Heart left ventricle (tissue), 16 donors: ENCODE results near the gene KCNAB2. TPM values are rescaled to one million over a fixed set of nuclear protein-coding genes. Genes with fewer than 3 reads are reported as not detected.
"Not testable (repeated sequence)": the region's sequence is repeated elsewhere in the genome, so short reads cannot be mapped to it uniquely, and the experiment has no call there.

Experiments used
- ATAC-seq, 4 donors: fragments of 200-7000 bp; cut with Tn5 transposase; one replicate each; pipeline ENCODE4 v1.9.1; 2020 to 2022; ENCODE audit warnings: moderate library complexity in 4 of 4, mild to moderate bottlenecking in 3 of 4, moderate number of reproducible peaks in 1 of 4
- DNase-seq, 5 donors: peaks; one replicate each; pipeline ENCODE4 v3.0.0-alpha.2; 2020
- H3K27ac ChIP-seq, 12 donors: fragments of 200-600 bp; sonication (generic) in 4 of 12; one replicate each; pipeline versions ENCODE4 v1.5.0 to v1.8.0; 2016 to 2022; ENCODE audit warnings: mild to moderate bottlenecking in 2 of 12
- H3K27me3 ChIP-seq, 9 donors: fragments of 200-600 bp; sonication (generic) in 2 of 9; one replicate each; pipeline versions ENCODE4 v1.5.1 to v1.8.0; 2016 to 2022; ENCODE audit warnings: mild to moderate bottlenecking in 3 of 9
- H3K36me3 ChIP-seq, 9 donors: fragments of 200-600 bp; sonication (generic) in 2 of 9; one replicate each; pipeline versions ENCODE4 v1.5.0 to v1.8.0; 2018 to 2022; ENCODE audit warnings: mild to moderate bottlenecking in 2 of 9
- H3K4me1 ChIP-seq, 12 donors: fragments of 200-600 bp; sonication (generic) in 4 of 12; one replicate each; pipeline versions ENCODE4 v1.5.0 to v1.8.0; 2016 to 2022; ENCODE audit warnings: mild to moderate bottlenecking in 3 of 12
- H3K4me3 ChIP-seq, 12 donors: fragments of 200-600 bp; sonication (generic) in 4 of 12; one replicate each; pipeline versions ENCODE4 v1.5.0 to v1.8.0; 2017 to 2022; ENCODE audit warnings: mild to moderate bottlenecking in 9 of 12, moderate library complexity in 4 of 12
- H3K9me3 ChIP-seq, 12 donors: fragments of 200-600 bp; sonication (generic) in 4 of 12; one replicate each; pipeline versions ENCODE4 v1.5.0 to v1.8.0; 2016 to 2022; ENCODE audit warnings: mild to moderate bottlenecking in 1 of 12
- POLR2A ChIP-seq, 2 donors: fragments of 450-650 bp; IDR thresholded peaks; one replicate each; pipeline ENCODE4 v1.6.1; 2017; ENCODE audit warnings: antibody characterized with exemption in 2 of 2, mild to moderate bottlenecking in 2 of 2, moderate library complexity in 2 of 2
- WGBS, 4 donors: extraction: QIAGEN DNeasy Blood & Tissue Kit in 2 of 4; methylation state at CpG; one replicate each; pipeline versions ENCODE4 v1.1.5 to v1.1.7; 2013 to 2018; 5-methylcytosine and 5-hydroxymethylcytosine counted together
- intact Hi-C, 10 donors: fragments of 100-400 bp; cut with DNase I; formaldehyde crosslinking; loops; one replicate each; pipeline versions ENCODE4 v1.11.1 to v1.14.2; 2022
- polyA plus RNA-seq, 2 donors: library from polyadenylated mRNA; stranded (reverse); fragments of 200-250 nt; gene quantifications; one replicate each; pipeline ENCODE4 v1.2.3, GENCODE V29; 2013
- total RNA-seq, 9 donors: library from RNA; depleted of rRNA in 2 of 9; stranded (reverse); fragments of >200 nt in 2 of 9; fragmentation: NEBNext Ultra II Directional in 3 of 9; extraction: Animal tissue kit (Norgen Biotek cat#: 25700) in 3 of 9; gene quantifications; one replicate each; pipeline versions ENCODE4 v1.1.0 to v1.2.4, GENCODE V29; 2016 to 2023
- TF ChIP-seq, protein P1 (sequence below), 12 donors: fragments of 200-600 bp; sonication (generic) in 4 of 12; IDR thresholded peaks; one replicate each; pipeline versions ENCODE4 v1.5.0 to v1.8.0; 2018 to 2022; ENCODE audit warnings: antibody characterized with exemption in 12 of 12, mild to moderate bottlenecking in 5 of 12
- donor health status: ischemic (EF 13 %, LVEDD 7.1; RV severe dilation, severe dysfunction).
- donor health status: healthy with polysubstance abuse.
- donor health status: DM: no; HTN: yes; CAD: no.
- donor health status: DM: no; HTN: no; CAD: no.
- donor health status: ischemic (EF 25% LVEDD 6.9; RV normal size, moderate dysfunction).
- donor health status: ischemic (EF 25% LVEDD 5.7; RV mildly dilated, moderate dysfunction).
- donor health status: healthy.
- donor health status: DM: yes; HTN: yes; CAD: no.
- donor health status: ischemic (EF 35%, LVEDD 5.7; RV mildly dilated, moderate dysfunction).
- donor health status: nonischemic (EF 11% LVEDD 7.7; RV severe dilation, severe dysfunction).
- donor health status: DM: yes; HTN: yes; CAD: no.
- donor health status: PGD.
- donor health status: ischemic (EF 29% LVEDD 5.4; RV normal size, mild dysfunction).
- donor health status: nonischemic (EF 23%, LVEDD 6.1; RV moderate dilation, normal function).

KCNAB2 gene
- total and polyA plus RNA-seq, 11 donors: 10.7 to 51.4 (median 27.2) TPM

DNA sequence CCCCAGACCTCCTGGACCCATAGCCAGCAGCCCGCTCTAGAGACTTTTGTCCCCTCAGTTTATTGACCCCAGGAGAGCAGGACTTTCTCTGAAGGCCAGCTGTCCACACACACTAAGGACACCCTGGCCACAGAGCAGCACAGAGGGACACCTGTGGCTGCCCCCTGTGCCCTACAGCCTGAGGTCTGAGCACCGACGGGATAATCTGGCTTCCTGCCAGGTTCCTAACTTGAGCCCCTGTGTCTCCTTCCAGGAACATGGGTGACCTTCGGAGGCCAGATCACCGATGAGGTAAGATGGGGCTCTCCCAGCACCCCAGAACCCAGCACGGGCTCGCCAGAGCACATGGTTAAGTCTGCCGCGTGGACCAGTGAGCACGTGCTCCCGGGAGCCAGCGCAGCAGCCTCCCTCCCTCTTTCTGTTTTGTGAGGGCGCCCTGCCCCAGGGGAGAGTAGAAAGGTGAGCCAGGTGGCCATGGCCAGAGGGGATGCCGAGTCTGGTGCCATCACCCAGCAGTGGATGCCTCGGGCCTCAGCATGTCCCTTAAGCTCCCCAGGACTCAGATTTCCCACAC is 27.9 kb downstream of the KCNAB2 start:
- Histone ChIP-seq H3K27ac (no peak overlapping the region), H3K4me1 (no peaks in the 10 kb centered on the region), H3K9me3 (no peaks in the 10 kb centered on the region), H3K4me3 (no peak overlapping the region), H3K27me3 (no peaks in the 10 kb centered on the region), H3K36me3 (peaks cover 0 to 34% (median 0%) of the 10 kb centered on the region in 9 donors)
- no peak for DNase-seq
- intact Hi-C loops: no loop called here
- no peak for ATAC-seq
- TF ChIP-seq, protein P1, sequence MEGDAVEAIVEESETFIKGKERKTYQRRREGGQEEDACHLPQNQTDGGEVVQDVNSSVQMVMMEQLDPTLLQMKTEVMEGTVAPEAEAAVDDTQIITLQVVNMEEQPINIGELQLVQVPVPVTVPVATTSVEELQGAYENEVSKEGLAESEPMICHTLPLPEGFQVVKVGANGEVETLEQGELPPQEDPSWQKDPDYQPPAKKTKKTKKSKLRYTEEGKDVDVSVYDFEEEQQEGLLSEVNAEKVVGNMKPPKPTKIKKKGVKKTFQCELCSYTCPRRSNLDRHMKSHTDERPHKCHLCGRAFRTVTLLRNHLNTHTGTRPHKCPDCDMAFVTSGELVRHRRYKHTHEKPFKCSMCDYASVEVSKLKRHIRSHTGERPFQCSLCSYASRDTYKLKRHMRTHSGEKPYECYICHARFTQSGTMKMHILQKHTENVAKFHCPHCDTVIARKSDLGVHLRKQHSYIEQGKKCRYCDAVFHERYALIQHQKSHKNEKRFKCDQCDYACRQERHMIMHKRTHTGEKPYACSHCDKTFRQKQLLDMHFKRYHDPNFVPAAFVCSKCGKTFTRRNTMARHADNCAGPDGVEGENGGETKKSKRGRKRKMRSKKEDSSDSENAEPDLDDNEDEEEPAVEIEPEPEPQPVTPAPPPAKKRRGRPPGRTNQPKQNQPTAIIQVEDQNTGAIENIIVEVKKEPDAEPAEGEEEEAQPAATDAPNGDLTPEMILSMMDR (IDR thresholded peaks at IDR 0.05): no peak
- TF ChIP-seq POLR2A (IDR thresholded peaks at IDR 0.05): no peak
- WGBS, 4 donors: 87 to 100% (median 91%) methylated on average over 7 to 15 of the region's 15 CpGs

DNA sequence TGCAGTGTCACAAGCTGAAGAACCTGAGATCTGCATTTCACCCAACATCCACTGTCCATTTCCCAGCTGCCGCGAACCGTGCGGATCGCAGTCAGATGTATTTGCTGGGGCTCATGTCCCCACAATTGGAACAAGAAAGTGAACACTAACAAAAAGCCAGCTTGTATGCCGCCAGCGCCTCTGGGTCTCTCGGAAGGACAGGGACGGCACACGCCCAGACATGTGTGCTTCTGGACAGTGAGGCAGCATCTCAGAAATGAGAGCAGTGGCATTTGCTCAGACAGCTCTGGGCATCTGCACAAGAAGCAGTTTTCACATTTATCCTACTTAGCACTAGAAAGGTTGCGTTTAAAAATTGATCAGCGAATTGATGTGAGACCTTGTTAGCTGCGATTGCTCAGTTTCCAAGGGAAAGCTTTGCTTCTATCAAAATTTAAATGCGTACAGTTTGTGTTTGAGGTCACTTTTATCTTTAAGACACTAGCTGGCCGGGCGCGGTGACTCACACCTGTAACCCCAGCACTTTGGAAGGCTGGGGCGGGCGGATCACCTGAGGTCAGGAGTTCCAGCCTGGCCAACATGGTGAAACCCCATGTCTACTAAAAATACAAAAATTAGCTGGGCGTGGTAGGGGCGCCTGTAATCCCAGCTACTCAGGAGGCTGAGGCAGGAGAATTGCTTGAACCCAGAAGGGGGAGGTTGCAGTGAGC is 28.7 kb downstream of the KCNAB2 start:
- DNase-seq (no peak), ATAC-seq (no peak)
- WGBS, 4 donors: 94 to 97% (median 95%) methylated on average over 21 of the region's 21 CpGs
- Histone ChIP-seq H3K27ac (no peak overlapping the region), H3K4me3 (no peak overlapping the region), H3K4me1 (no peaks in the 10 kb centered on the region), H3K36me3 (peaks cover 0 to 34% (median 0%) of the 10 kb centered on the region in 9 donors), H3K9me3 (no peaks in the 10 kb centered on the region), H3K27me3 (no peaks in the 10 kb centered on the region)
- TF ChIP-seq, protein P1 (IDR thresholded peaks at IDR 0.05): no peak
- no peak for TF ChIP-seq POLR2A (IDR thresholded peaks at IDR 0.05)
- intact Hi-C loops: no loop called here

DNA sequence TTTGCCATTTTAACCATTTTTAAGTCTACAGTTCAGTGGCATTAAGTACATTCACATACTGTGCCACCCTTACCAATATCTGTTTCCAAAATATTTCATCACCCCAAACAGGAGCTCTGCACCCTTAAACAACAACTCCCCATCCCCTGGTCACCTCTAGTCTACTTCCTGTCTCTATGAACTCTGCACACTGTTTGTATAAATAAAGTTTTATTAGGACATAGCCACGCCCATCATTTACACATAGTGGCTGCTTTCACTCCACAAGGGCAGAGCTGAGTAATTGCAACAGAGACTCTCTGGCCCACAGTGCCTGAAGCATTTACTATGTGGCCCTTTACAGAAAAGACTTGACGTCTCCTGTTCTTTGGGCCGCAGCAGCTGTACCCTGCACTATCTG is 30.1 kb downstream of the KCNAB2 start:
- H3K4me3 ChIP-seq: no peak overlapping the region
- H3K36me3 ChIP-seq: peaks cover 0 to 39% (median 0%) of the 10 kb centered on the region in 9 donors
- no peak overlapping the region for H3K27ac ChIP-seq
- no peaks in the 10 kb centered on the region for H3K27me3 ChIP-seq
- TF ChIP-seq, protein P1 (IDR thresholded peaks at IDR 0.05): no peak
- no peak for TF ChIP-seq POLR2A (IDR thresholded peaks at IDR 0.05)
- WGBS, 4 donors: 92 to 97% (median 95%) methylated on average over 3 of the region's 3 CpGs
- H3K9me3 ChIP-seq: no peaks in the 10 kb centered on the region
- DNase-seq (no peak), ATAC-seq (no peak)
- intact Hi-C loops: no loop called here
- peaks cover 0 to 8% (median 0%) of the 10 kb centered on the region in 12 donors for H3K4me1 ChIP-seq

DNA sequence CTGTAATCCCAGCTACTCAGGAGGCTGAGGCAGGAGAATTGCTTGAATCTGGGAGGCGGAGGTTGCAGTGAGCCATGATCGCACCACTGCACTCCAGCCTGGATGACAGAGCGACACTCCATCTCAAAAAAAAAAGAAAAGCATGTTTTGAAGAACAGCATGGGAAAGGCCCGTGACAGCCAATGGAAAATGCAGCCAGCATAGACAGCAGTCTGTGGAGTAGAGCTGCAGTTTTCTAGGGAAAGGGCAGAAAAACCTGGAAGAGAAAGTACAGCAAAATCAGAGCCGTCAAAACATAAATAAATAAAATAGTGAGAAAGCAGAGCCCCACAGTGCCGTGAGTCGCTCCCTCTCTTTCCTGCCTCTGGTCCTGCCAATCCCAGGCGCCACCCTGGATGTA is 31.4 kb downstream of the KCNAB2 start:
- H3K36me3 ChIP-seq: peaks cover 0 to 51% (median 0%) of the 10 kb centered on the region in 9 donors
- DNase-seq, H3K27me3 ChIP-seq, H3K9me3 ChIP-seq, intact Hi-C loops, ATAC-seq, H3K4me3 ChIP-seq, H3K4me1 ChIP-seq, H3K27ac ChIP-seq: not testable (repeated sequence)
- 89 to 95% (median 91%) methylated on average over 8 of the region's 8 CpGs for WGBS, 4 donors
